H1 (cell line): ENCODE measurements around the gene COX19. TPM values are rescaled to one million over a fixed set of nuclear protein-coding genes. Genes with fewer than 3 reads are reported as not detected.

Experiments used
- ATF2 ChIP-seq: IDR thresholded peaks from 2 replicates; pipeline ENCODE4 v1.6.1; 2012; ENCODE audit warnings: low read length, inconsistent platforms
- FOSL1 ChIP-seq: IDR thresholded peaks from 2 replicates; pipeline ENCODE4 v1.6.1; 2011; ENCODE audit warnings: mild to moderate bottlenecking, low read depth, low read length, moderate library complexity; ENCODE audit not compliant: insufficient read depth
- HDAC6 ChIP-seq: IDR thresholded peaks from one replicate; pipeline ENCODE4 v1.7.1; 2012; ENCODE audit warnings: low read depth, mild to moderate bottlenecking, inconsistent platforms, low read length, moderate library complexity
- POLR2AphosphoS5 ChIP-seq: IDR thresholded peaks from 2 replicates; pipeline ENCODE4 v1.6.1; 2011; ENCODE audit warnings: low read depth, low read length
- RNF2 ChIP-seq: fragments of 200-900, 300-1000 bp; sonication (generic); IDR thresholded peaks from 2 replicates; pipeline ENCODE4 v1.7.1; 2016; ENCODE audit warnings: borderline replicate concordance, low read depth, mild to moderate bottlenecking, antibody characterized with exemption, low read length; ENCODE audit not compliant: poor library complexity, severe bottlenecking; ENCODE audit errors: missing control alignments
- SAP30 ChIP-seq: fragments of 300-600 bp; sonication (generic); IDR thresholded peaks from 2 replicates; pipeline ENCODE4 v1.7.1; 2012; ENCODE audit warnings: low read length, moderate library complexity, mild to moderate bottlenecking, inconsistent platforms; ENCODE audit not compliant: insufficient read depth, insufficient replicate concordance
- SP2 ChIP-seq: IDR thresholded peaks from 2 replicates; pipeline ENCODE4 v1.6.1; 2012; ENCODE audit warnings: mild to moderate bottlenecking, low read length, inconsistent platforms
- TAF1 ChIP-seq: IDR thresholded peaks from 2 replicates; pipeline ENCODE4 v1.6.1; 2011; ENCODE audit warnings: mild to moderate bottlenecking, low read depth, low read length
- YY1 ChIP-seq: IDR thresholded peaks from 2 replicates; pipeline ENCODE4 v1.6.1; 2011; ENCODE audit warnings: low read depth, mild to moderate bottlenecking, low read length
- polyA plus RNA-seq, 7 experiments: library from polyadenylated mRNA; depleted of rRNA in 3 of 7; stranded (reverse) in 5 of 7; unstranded in 2 of 7; fragments of >200 nt in 5 of 7; fragments of 200-250 nt in 2 of 7; gene quantifications; 1 replicate in 5 of 7; 2 replicates in 1 of 7; 4 replicates in 1 of 7; pipeline versions ENCODE4 v1.2.1 to v1.2.3, GENCODE V29; 2011 to 2013; ENCODE audit warnings: missing spikeins in 2 of 7, mixed read lengths in 2 of 7
- total RNA-seq: library from RNA; stranded (reverse); fragmentation: NEBNext Ultra II Directional; extraction: Animal tissue kit (Norgen Biotek cat#: 25700); gene quantifications from 2 replicates; pipeline ENCODE4 v1.2.1, GENCODE V29; 2021

COX19 gene
- total and polyA plus RNA-seq, 2 of the 8 experiments (the other 6 are each of a cell fraction or from before 2014, with no cell fraction given): 3.9 to 7.9 TPM

GRCh38 chr7:992709-993607 is 17.6 kb upstream of the COX19 start (continued):
- peak; percentile 51; the same call in 1 of the 2 replicates for TF ChIP-seq POLR2AphosphoS5
- TF ChIP-seq RNF2: no peak
- TF ChIP-seq ATF2: no peak
- no peak for TF ChIP-seq TAF1
- peak; percentile 17; the same call in 1 of the 2 replicates for TF ChIP-seq YY1
- no peak for TF ChIP-seq FOSL1
- no peak for TF ChIP-seq HDAC6
- no peak for TF ChIP-seq SAP30
- no peak for TF ChIP-seq SP2
